Measurements from ENCODE around the gene ATP4B. TPM values are rescaled to one million over a fixed set of nuclear protein-coding genes. Genes with fewer than 3 reads are reported as not detected.

ATP4B gene
- total RNA-seq, 3 donors from 2014 or later (not counting 1 experiment from before 2014, with no cell fraction given), result not detected

GRCh38 chr13:113635048-113635420, 23.0 kb downstream of the ATP4B start:
- ATAC-seq (no peak), DNase-seq (no peak)
- intact Hi-C loops (cut with micrococcal nuclease), result no loop called here
- H3K27me3 ChIP-seq (ENCODE audit: control insufficient read depth, insufficient read depth, low read length), result no peaks in the 10 kb centered on the region
- peaks cover 37% of the 10 kb centered on the region for H3K36me3 ChIP-seq (ENCODE audit: control insufficient read depth, insufficient read depth, low read length)
- no peak overlapping the region for H3K4me3 ChIP-seq (ENCODE audit: low read length)
- 97% methylated on average over 7 of the region's 7 CpGs for WGBS (ENCODE audit: insufficient coverage)
- Mint-ChIP-seq H3K9me3 (no peaks in the 10 kb centered on the region), H3K27ac (no peak overlapping the region), H3K36me3 (no peaks in the 10 kb centered on the region), H3K4me1 (no peaks in the 10 kb centered on the region), H3K4me3 (no peak overlapping the region), H3K27me3 (ENCODE audit: low read depth in 2 of 2) (no peaks in the 10 kb centered on the region)
- H3K4me1 ChIP-seq (ENCODE audit: control insufficient read depth, insufficient read depth, low read length), result no peaks in the 10 kb centered on the region
- no peak overlapping the region for H3K27ac ChIP-seq (ENCODE audit: low read length)
- no peaks in the 10 kb centered on the region for H3K9me3 ChIP-seq (ENCODE audit: control insufficient read depth, insufficient read depth, low read length)
- no peak for TF ChIP-seq CTCF (IDR thresholded peaks at IDR 0.05)

GRCh38 chr13:113634279-113635047, 23.5 kb downstream of the ATP4B start:
- Mint-ChIP-seq H3K4me3 (no peak overlapping the region), H3K27ac (no peak overlapping the region), H3K27me3 (ENCODE audit: low read depth in 2 of 2) (no peaks in the 10 kb centered on the region), H3K36me3 (no peaks in the 10 kb centered on the region), H3K9me3 (no peaks in the 10 kb centered on the region), H3K4me1 (peaks cover 0 to 2% of the 10 kb centered on the region in 2 donors)
- Histone ChIP-seq H3K27ac (ENCODE audit: low read length) (no peak overlapping the region), H3K27me3 (ENCODE audit: control insufficient read depth, insufficient read depth, low read length) (no peaks in the 10 kb centered on the region), H3K9me3 (ENCODE audit: control insufficient read depth, insufficient read depth, low read length) (no peaks in the 10 kb centered on the region), H3K4me1 (ENCODE audit: control insufficient read depth, insufficient read depth, low read length) (no peaks in the 10 kb centered on the region), H3K4me3 (ENCODE audit: low read length) (no peak overlapping the region), H3K36me3 (ENCODE audit: control insufficient read depth, insufficient read depth, low read length) (peaks cover 33% of the 10 kb centered on the region)
- peak in 1 of 2 donors; percentile 54 for DNase-seq
- no peak for TF ChIP-seq CTCF (IDR thresholded peaks at IDR 0.05)
- intact Hi-C loops (cut with micrococcal nuclease), result no loop called here
- WGBS (ENCODE audit: insufficient coverage), result 92% methylated on average over 15 of the region's 16 CpGs
- no peak for ATAC-seq

GRCh38 chr13:113633485-113633873, 24.5 kb downstream of the ATP4B start:
- Histone ChIP-seq H3K4me1 (ENCODE audit: control insufficient read depth, insufficient read depth, low read length) (no peaks in the 10 kb centered on the region), H3K27ac (ENCODE audit: low read length) (no peak overlapping the region), H3K9me3 (ENCODE audit: control insufficient read depth, insufficient read depth, low read length) (no peaks in the 10 kb centered on the region), H3K27me3 (ENCODE audit: control insufficient read depth, insufficient read depth, low read length) (no peaks in the 10 kb centered on the region), H3K4me3 (ENCODE audit: low read length) (no peak overlapping the region), H3K36me3 (ENCODE audit: control insufficient read depth, insufficient read depth, low read length) (peaks cover 33% of the 10 kb centered on the region)
- WGBS (ENCODE audit: insufficient coverage), result 98% methylated on average over 18 of the region's 18 CpGs
- no peak for DNase-seq
- Mint-ChIP-seq H3K27ac (no peak overlapping the region), H3K9me3 (no peaks in the 10 kb centered on the region), H3K4me1 (peaks cover 0 to 12% of the 10 kb centered on the region in 2 donors), H3K27me3 (ENCODE audit: low read depth in 2 of 2) (no peaks in the 10 kb centered on the region), H3K4me3 (no peak overlapping the region), H3K36me3 (no peaks in the 10 kb centered on the region)
- intact Hi-C loops (cut with micrococcal nuclease), result no loop called here
- ATAC-seq, result no peak
- TF ChIP-seq CTCF (IDR thresholded peaks at IDR 0.05), result no peak
